Left ventricle myocardium inferior (tissue), 1 donor: ENCODE data around the gene ST8SIA4. TPM values are rescaled to one million over a fixed set of nuclear protein-coding genes. Genes with fewer than 3 reads are reported as not detected.

Experiments used
- DNase-seq: peaks from one replicate; pipeline ENCODE4 v3.0.0-alpha.2; 2020
- H3K27ac ChIP-seq: fragments of 200-600 bp; replicated peaks from 2 replicates; pipeline ENCODE4 v1.8.0; 2021
- H3K27me3 ChIP-seq: fragments of 200-600 bp; 2 replicates; pipeline ENCODE4 v1.8.0; 2021; ENCODE audit warnings: low read depth
- H3K36me3 ChIP-seq: fragments of 200-600 bp; 2 replicates; pipeline ENCODE4 v1.8.0; 2021
- H3K4me1 ChIP-seq: fragments of 200-600 bp; 2 replicates; pipeline ENCODE4 v1.8.0; 2021
- H3K4me3 ChIP-seq: fragments of 200-600 bp; 2 replicates; pipeline ENCODE4 v1.8.0; 2021; ENCODE audit warnings: mild to moderate bottlenecking, moderate library complexity
- H3K9me3 ChIP-seq: fragments of 200-600 bp; replicated peaks from 2 replicates; pipeline ENCODE4 v1.8.0; 2021
- CTCF ChIP-seq: fragments of 200-600 bp; IDR thresholded peaks from 2 replicates; pipeline ENCODE4 v1.8.0; 2021; ENCODE audit warnings: antibody characterized with exemption, mild to moderate bottlenecking, borderline replicate concordance
- intact Hi-C: fragments of 100-400 bp; cut with micrococcal nuclease; formaldehyde crosslinking; loops from one replicate; pipeline ENCODE4 v1.11.0; 2022
- total RNA-seq: library from RNA; stranded (reverse); fragmentation: NEBNext Ultra II Directional; extraction: Animal tissue kit (Norgen Biotek cat#: 25700); gene quantifications from one replicate; pipeline ENCODE4 v1.2.1, GENCODE V29; 2021
- donor health status: DM: no; HTN: yes; CAD: no; lungs with severe emphysema.

The ST8SIA4 gene
- total RNA-seq, 1 donor from 2014 or later: 3.2 TPM

GRCh38 chr5:100840789-100841188, 62.3 kb downstream of the ST8SIA4 start:
- peaks cover 25% of the 10 kb centered on the region for H3K4me1 ChIP-seq
- H3K27me3 ChIP-seq: no peaks in the 10 kb centered on the region
- H3K36me3 ChIP-seq: no peaks in the 10 kb centered on the region
- TF ChIP-seq CTCF: no peak
- no peaks in the 10 kb centered on the region for H3K9me3 ChIP-seq
- peak overlapping the region; percentile 69 for H3K27ac ChIP-seq
- intact Hi-C loops: no loop called here
- DNase-seq: no peak
- no peak overlapping the region for H3K4me3 ChIP-seq

- H3K4me3 ChIP-seq: no peak overlapping the region
- intact Hi-C loops: no loop called here
- peaks cover 25% of the 10 kb centered on the region for H3K4me1 ChIP-seq
Observed at GRCh38 chr5:100840370-100840769, 62.7 kb downstream of the ST8SIA4 start.

GRCh38 chr5:100838048-100838473, 65.0 kb downstream of the ST8SIA4 start:
- no peak for DNase-seq
- H3K4me1 ChIP-seq: peaks cover 25% of the 10 kb centered on the region

More at GRCh38 chr5:100840370-100840769, 62.7 kb downstream of the ST8SIA4 start:
- no peak for TF ChIP-seq CTCF
- Histone ChIP-seq H3K36me3 (no peaks in the 10 kb centered on the region), H3K9me3 (no peaks in the 10 kb centered on the region), H3K27me3 (no peaks in the 10 kb centered on the region), H3K27ac (peak overlapping the region; percentile 69)
- DNase-seq: no peak

GRCh38 chr5:100834519-100834918, 68.6 kb downstream of the ST8SIA4 start:
- no peak for DNase-seq
- intact Hi-C loops: no loop called here
- Histone ChIP-seq H3K4me3 (no peak overlapping the region), H3K9me3 (no peaks in the 10 kb centered on the region), H3K27ac (no peak overlapping the region), H3K27me3 (no peaks in the 10 kb centered on the region), H3K4me1 (peaks cover 9% of the 10 kb centered on the region), H3K36me3 (no peaks in the 10 kb centered on the region)
- TF ChIP-seq CTCF: no peak

More at GRCh38 chr5:100838048-100838473, 65.0 kb downstream of the ST8SIA4 start:
- Histone ChIP-seq H3K36me3 (no peaks in the 10 kb centered on the region), H3K27me3 (no peaks in the 10 kb centered on the region), H3K4me3 (no peak overlapping the region), H3K9me3 (no peaks in the 10 kb centered on the region), H3K27ac (no peak overlapping the region)
- TF ChIP-seq CTCF: no peak
- intact Hi-C loops: no loop called here

- Histone ChIP-seq H3K4me3 (no peak overlapping the region), H3K9me3 (no peaks in the 10 kb centered on the region), H3K27me3 (no peaks in the 10 kb centered on the region), H3K27ac (no peak overlapping the region), H3K36me3 (no peaks in the 10 kb centered on the region), H3K4me1 (peaks cover 21% of the 10 kb centered on the region)
- TF ChIP-seq CTCF: no peak
- intact Hi-C loops: no loop called here
- no peak for DNase-seq
Observed at GRCh38 chr5:100832252-100833230, 70.5 kb downstream of the ST8SIA4 start.
